T follicular helper cell (primary cell): Measurements from ENCODE around the gene PPAT.

Experiments
- DNase-seq: peaks from one replicate; pipeline ENCODE4 v3.0.0-alpha.2; 2020; ENCODE audit warnings: low read depth

Gene PPAT

GRCh38 chr4:56434599-56435139 lies 746 bp downstream of the PPAT start:
- no peak for DNase-seq

- DNase-seq = no peak
Measured at GRCh38 chr4:56433280-56433679, 2.1 kb downstream of the PPAT start.

- DNase-seq = no peak
Measured at GRCh38 chr4:56430203-56430602, 5.2 kb downstream of the PPAT start.

- no peak for DNase-seq
Measured at GRCh38 chr4:56427179-56427578, 8.2 kb downstream of the PPAT start.

GRCh38 chr4:56426273-56426672 lies 9.1 kb downstream of the PPAT start:
- no peak for DNase-seq

- DNase-seq = no peak
Measured at GRCh38 chr4:56425518-56425917, 9.9 kb downstream of the PPAT start.

- peak; percentile 22 for DNase-seq
Measured at GRCh38 chr4:56424697-56425514, 10.5 kb downstream of the PPAT start.

GRCh38 chr4:56424176-56424575 lies 11.2 kb downstream of the PPAT start:
- DNase-seq = no peak

- no peak for DNase-seq
Measured at GRCh38 chr4:56417396-56417795, 18.0 kb downstream of the PPAT start.

GRCh38 chr4:56416349-56416748 lies 19.1 kb downstream of the PPAT start:
- no peak for DNase-seq

GRCh38 chr4:56414135-56414670 lies 21.2 kb downstream of the PPAT start:
- no peak for DNase-seq

- DNase-seq = no peak
Measured at GRCh38 chr4:56410247-56411062, 25.0 kb downstream of the PPAT start.

GRCh38 chr4:56409511-56410090 lies 25.8 kb downstream of the PPAT start:
- DNase-seq = no peak

- DNase-seq = no peak
Measured at GRCh38 chr4:56408978-56409377, 26.4 kb downstream of the PPAT start.

GRCh38 chr4:56406151-56406550 lies 29.3 kb downstream of the PPAT start:
- no peak for DNase-seq

GRCh38 chr4:56405016-56405415 lies 30.4 kb downstream of the PPAT start:
- DNase-seq = no peak

- no peak for DNase-seq
Measured at GRCh38 chr4:56400560-56400959, 34.9 kb downstream of the PPAT start.

- DNase-seq = no peak
Measured at GRCh38 chr4:56391270-56391669, 44.1 kb downstream of the PPAT start.

- DNase-seq = no peak
Measured at GRCh38 chr4:56389558-56389957, 45.9 kb downstream of the PPAT start.

- DNase-seq = no peak
Measured at GRCh38 chr4:56388306-56388705, 47.1 kb downstream of the PPAT start.

- peak; percentile 95 for DNase-seq
Measured at GRCh38 chr4:56387023-56388001, 48.1 kb downstream of the PPAT start, which contains the start of gene AASDH. AASDH (minus strand) TSS chr4:56387491; CDS start chr4:56384299, 3,192 bp downstream.
